ENCODE measurements around the gene ABCB11. TPM values are rescaled to one million over a fixed set of nuclear protein-coding genes. Genes with fewer than 3 reads are reported as not detected.

Gene ABCB11
- total and polyA plus RNA-seq, 4 donors: 18.3 to 74.3 (median 38.3) TPM

- Histone ChIP-seq H3K9me3 (ENCODE audit: control insufficient read depth in 4 of 4, low read length in 3 of 4) (no peaks in the 10 kb centered on the region), H3K9ac (ENCODE audit: low read depth in 1 of 2, low read length in 2 of 2) (no peak overlapping the region), H3K27me3 (ENCODE audit: control insufficient read depth in 4 of 4, insufficient read depth in 4 of 4, low read length in 3 of 4) (no peaks in the 10 kb centered on the region), H3K36me3 (ENCODE audit: control insufficient read depth in 4 of 4, insufficient read depth in 3 of 4, low read depth in 1 of 4, low read length in 3 of 4) (no peaks in the 10 kb centered on the region), H3K4me3 (ENCODE audit: low read depth in 1 of 3, low read length in 3 of 3) (no peak overlapping the region), H3K4me1 (ENCODE audit: control insufficient read depth in 4 of 4, insufficient read depth in 4 of 4, low read length in 3 of 4) (peaks cover 2 to 11% (median 7%) of the 10 kb centered on the region in 4 donors), H3K27ac (ENCODE audit: low read depth in 1 of 2, low read length in 2 of 2) (no peak overlapping the region)
- no peak for DNase-seq (ENCODE audit: low spot score)
- WGBS: 76% methylated on average over 5 of the region's 5 CpGs
- no peak for TF ChIP-seq GABPA (IDR thresholded peaks at IDR 0.05 in 1 of 2, conservative IDR thresholded peaks at IDR 0.05 in 1 of 2)
- no peak for TF ChIP-seq ZBTB33 (IDR thresholded peaks at IDR 0.05)
- no peak for TF ChIP-seq YY1 (IDR thresholded peaks at IDR 0.05)
- no peak for TF ChIP-seq CTCF (IDR thresholded peaks at IDR 0.05; ENCODE audit: low read depth, low read length, missing input control)
- TF ChIP-seq MAX (IDR thresholded peaks at IDR 0.05): no peak
- TF ChIP-seq FOXA1 (IDR thresholded peaks at IDR 0.05): no peak
- TF ChIP-seq JUND (IDR thresholded peaks at IDR 0.05): no peak
These were observed 120.8 kb downstream of the ABCB11 start for GRCh38 chr2:168910330-168910729.

GRCh38 chr2:168907940-168908662 is 123.0 kb downstream of the ABCB11 start:
- Histone ChIP-seq H3K4me1 (ENCODE audit: control insufficient read depth in 4 of 4, insufficient read depth in 4 of 4, low read length in 3 of 4) (peaks cover 2 to 5% (median 4%) of the 10 kb centered on the region in 4 donors), H3K9me3 (ENCODE audit: control insufficient read depth in 4 of 4, low read length in 3 of 4) (no peaks in the 10 kb centered on the region), H3K9ac (ENCODE audit: low read depth in 1 of 2, low read length in 2 of 2) (no peak overlapping the region), H3K27me3 (ENCODE audit: control insufficient read depth in 4 of 4, insufficient read depth in 4 of 4, low read length in 3 of 4) (peaks cover 0 to 2% (median 0%) of the 10 kb centered on the region in 4 donors), H3K36me3 (ENCODE audit: control insufficient read depth in 4 of 4, insufficient read depth in 3 of 4, low read depth in 1 of 4, low read length in 3 of 4) (no peaks in the 10 kb centered on the region), H3K4me3 (ENCODE audit: low read depth in 1 of 3, low read length in 3 of 3) (no peak overlapping the region), H3K27ac (ENCODE audit: low read depth in 1 of 2, low read length in 2 of 2) (no peak overlapping the region)
- no peak for DNase-seq (ENCODE audit: low spot score)
- WGBS: 92% methylated on average over 8 of the region's 8 CpGs
- TF ChIP-seq ZBTB33 (IDR thresholded peaks at IDR 0.05) (no peak), YY1 (IDR thresholded peaks at IDR 0.05) (no peak), RXRA (IDR thresholded peaks at IDR 0.05) (no peak), TAF1 (conservative IDR thresholded peaks at IDR 0.05) (no peak), GABPA (IDR thresholded peaks at IDR 0.05 in 1 of 2, conservative IDR thresholded peaks at IDR 0.05 in 1 of 2) (no peak), EGR1 (IDR thresholded peaks at IDR 0.05; ENCODE audit: low read depth in 2 of 2) (no peak), CTCF (IDR thresholded peaks at IDR 0.05; ENCODE audit: low read depth, low read length, missing input control) (no peak), RAD21 (IDR thresholded peaks at IDR 0.05) (no peak), MAX (IDR thresholded peaks at IDR 0.05) (no peak), REST (IDR thresholded peaks at IDR 0.05) (no peak), HNF4A (conservative IDR thresholded peaks at IDR 0.05) (no peak)
